PFSK-1 (cell line): Measurements from ENCODE around the gene FAR2.

Source experiments
- SIN3A ChIP-seq: IDR thresholded peaks from 2 replicates; pipeline ENCODE4 v1.6.1; 2012; ENCODE audit warnings: mild to moderate bottlenecking, low read length, moderate library complexity, borderline replicate concordance; ENCODE audit not compliant: insufficient read depth
- TAF1 ChIP-seq: IDR thresholded peaks from 2 replicates; pipeline ENCODE4 v1.6.1; 2012; ENCODE audit warnings: low read length, control low read depth, borderline replicate concordance; ENCODE audit not compliant: insufficient read depth
- TF ChIP-seq, protein P1 (sequence below), 2 experiments: IDR thresholded peaks; 2 replicates each; pipeline versions ENCODE4 v1.6.1 to v1.8.0; 2011 to 2012; ENCODE audit warnings: low read depth in 2 of 2, low read length in 2 of 2, control low read depth in 1 of 2, inconsistent platforms in 1 of 2, mild to moderate bottlenecking in 1 of 2, moderate library complexity in 1 of 2; ENCODE audit not compliant: insufficient read depth in 1 of 2

DNA sequence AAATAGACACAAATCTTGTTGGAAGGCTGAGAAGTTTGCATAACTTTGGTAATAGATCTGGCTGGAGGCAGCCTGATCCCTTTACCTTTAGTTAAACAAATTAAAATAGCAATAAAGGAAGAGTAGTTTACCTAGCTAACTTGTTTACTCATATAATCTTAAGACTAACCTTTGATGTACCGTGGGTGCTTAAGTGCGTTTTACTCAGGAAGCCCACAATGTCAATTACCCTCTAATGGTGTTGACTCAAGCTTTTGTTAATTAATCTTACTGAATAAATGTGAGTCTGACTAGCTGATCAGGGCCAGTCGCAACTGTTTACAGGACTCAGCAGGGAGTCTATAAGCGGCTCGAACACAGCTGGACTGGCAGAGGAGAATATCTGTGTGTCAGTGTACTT lies 51.5 kb downstream of the FAR2 start:
- TF ChIP-seq, protein P1, sequence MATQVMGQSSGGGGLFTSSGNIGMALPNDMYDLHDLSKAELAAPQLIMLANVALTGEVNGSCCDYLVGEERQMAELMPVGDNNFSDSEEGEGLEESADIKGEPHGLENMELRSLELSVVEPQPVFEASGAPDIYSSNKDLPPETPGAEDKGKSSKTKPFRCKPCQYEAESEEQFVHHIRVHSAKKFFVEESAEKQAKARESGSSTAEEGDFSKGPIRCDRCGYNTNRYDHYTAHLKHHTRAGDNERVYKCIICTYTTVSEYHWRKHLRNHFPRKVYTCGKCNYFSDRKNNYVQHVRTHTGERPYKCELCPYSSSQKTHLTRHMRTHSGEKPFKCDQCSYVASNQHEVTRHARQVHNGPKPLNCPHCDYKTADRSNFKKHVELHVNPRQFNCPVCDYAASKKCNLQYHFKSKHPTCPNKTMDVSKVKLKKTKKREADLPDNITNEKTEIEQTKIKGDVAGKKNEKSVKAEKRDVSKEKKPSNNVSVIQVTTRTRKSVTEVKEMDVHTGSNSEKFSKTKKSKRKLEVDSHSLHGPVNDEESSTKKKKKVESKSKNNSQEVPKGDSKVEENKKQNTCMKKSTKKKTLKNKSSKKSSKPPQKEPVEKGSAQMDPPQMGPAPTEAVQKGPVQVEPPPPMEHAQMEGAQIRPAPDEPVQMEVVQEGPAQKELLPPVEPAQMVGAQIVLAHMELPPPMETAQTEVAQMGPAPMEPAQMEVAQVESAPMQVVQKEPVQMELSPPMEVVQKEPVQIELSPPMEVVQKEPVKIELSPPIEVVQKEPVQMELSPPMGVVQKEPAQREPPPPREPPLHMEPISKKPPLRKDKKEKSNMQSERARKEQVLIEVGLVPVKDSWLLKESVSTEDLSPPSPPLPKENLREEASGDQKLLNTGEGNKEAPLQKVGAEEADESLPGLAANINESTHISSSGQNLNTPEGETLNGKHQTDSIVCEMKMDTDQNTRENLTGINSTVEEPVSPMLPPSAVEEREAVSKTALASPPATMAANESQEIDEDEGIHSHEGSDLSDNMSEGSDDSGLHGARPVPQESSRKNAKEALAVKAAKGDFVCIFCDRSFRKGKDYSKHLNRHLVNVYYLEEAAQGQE (IDR thresholded peaks at IDR 0.05; ENCODE audit: insufficient read depth in 1 of 2, low read depth in 2 of 2, low read length in 2 of 2): no peak
- no peak for TF ChIP-seq SIN3A
- no peak for TF ChIP-seq TAF1
